T-helper 1 cell treated with Interleukin-12 subunit alpha and Interleukin-12 subunit beta and Interleukin-4 antibody, amounts not matched to agents 30 μg/mL and 1 μg/mL, for 36 hours (primary cell): ENCODE results near the gene CAMTA1.
A peak's percentile ranks its signal among the peaks of the same experiment; 100 is the strongest.

ENCODE experiments used
- H3K27ac Mint-ChIP-seq: one replicate; pipeline ENCODE4 v1.8.0; 2021; ENCODE audit warnings: mild to moderate bottlenecking, mixed read lengths
- H3K27me3 Mint-ChIP-seq: one replicate; pipeline ENCODE4 v1.8.0; 2021; ENCODE audit warnings: low read depth, mixed read lengths
- H3K36me3 Mint-ChIP-seq: one replicate; pipeline ENCODE4 v1.8.0; 2021; ENCODE audit warnings: low read depth, mixed read lengths
- H3K4me1 Mint-ChIP-seq: one replicate; pipeline ENCODE4 v1.8.0; 2021; ENCODE audit warnings: low read depth, mixed read lengths
- H3K4me3 Mint-ChIP-seq: one replicate; pipeline ENCODE4 v1.8.0; 2021; ENCODE audit warnings: mild to moderate bottlenecking, moderate library complexity, mixed read lengths
- H3K9me3 Mint-ChIP-seq: one replicate; pipeline ENCODE4 v1.8.0; 2021; ENCODE audit warnings: mixed read lengths

The CAMTA1 gene

GRCh38 chr1:6771441-6771769 is 13.8 kb upstream of the CAMTA1 start:
- Mint-ChIP-seq H3K27ac (no peak overlapping the region), H3K4me3 (no peak overlapping the region), H3K27me3 (peaks cover 9% of the 10 kb centered on the region), H3K36me3 (no peaks in the 10 kb centered on the region), H3K4me1 (no peaks in the 10 kb centered on the region), H3K9me3 (no peaks in the 10 kb centered on the region)

GRCh38 chr1:6774381-6774780 is 10.9 kb upstream of the CAMTA1 start:
- Mint-ChIP-seq H3K4me3 (no peak overlapping the region), H3K4me1 (peaks cover 5% of the 10 kb centered on the region), H3K27ac (no peak overlapping the region), H3K27me3 (peaks cover 9% of the 10 kb centered on the region), H3K9me3 (peaks cover 5% of the 10 kb centered on the region), H3K36me3 (no peaks in the 10 kb centered on the region)

GRCh38 chr1:6775261-6776043 is 9.8 kb upstream of the CAMTA1 start:
- Mint-ChIP-seq H3K4me3 (no peak overlapping the region), H3K9me3 (peaks cover 5% of the 10 kb centered on the region), H3K27me3 (peaks cover 9% of the 10 kb centered on the region), H3K4me1 (peaks cover 5% of the 10 kb centered on the region), H3K27ac (no peak overlapping the region), H3K36me3 (no peaks in the 10 kb centered on the region)

GRCh38 chr1:6776389-6776788 is 8.9 kb upstream of the CAMTA1 start:
- H3K27ac Mint-ChIP-seq = no peak overlapping the region

GRCh38 chr1:6776895-6777294 is 8.4 kb upstream of the CAMTA1 start:
- Mint-ChIP-seq H3K9me3 (peaks cover 5% of the 10 kb centered on the region), H3K36me3 (no peaks in the 10 kb centered on the region), H3K27ac (no peak overlapping the region), H3K27me3 (peaks cover 9% of the 10 kb centered on the region), H3K4me1 (peaks cover 5% of the 10 kb centered on the region), H3K4me3 (no peak overlapping the region)

More at GRCh38 chr1:6776389-6776788, 8.9 kb upstream of the CAMTA1 start:
- Mint-ChIP-seq H3K4me1 (peaks cover 5% of the 10 kb centered on the region), H3K9me3 (peaks cover 5% of the 10 kb centered on the region), H3K36me3 (no peaks in the 10 kb centered on the region), H3K4me3 (no peak overlapping the region), H3K27me3 (peaks cover 9% of the 10 kb centered on the region)

DNA sequence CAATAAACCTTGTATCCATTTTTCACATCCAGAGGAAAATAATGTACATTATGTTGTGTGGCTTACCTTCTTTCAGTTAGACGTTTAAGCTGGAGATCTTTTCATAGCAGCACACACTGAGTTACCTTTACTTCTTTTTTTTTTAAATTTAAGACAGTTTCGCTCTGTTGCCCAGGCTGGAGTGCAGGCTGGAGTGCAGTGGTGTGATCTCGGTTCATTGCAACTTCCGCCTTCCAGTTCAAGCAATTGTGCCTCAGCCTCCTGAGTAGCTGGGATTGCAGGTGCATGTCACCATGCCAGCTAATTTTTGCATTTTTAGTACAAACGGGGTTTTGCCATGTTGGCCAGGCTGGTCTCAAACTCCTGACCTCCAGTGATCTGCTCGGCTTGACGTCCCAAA is 7.4 kb upstream of the CAMTA1 start:
- Mint-ChIP-seq H3K4me3 (no peak overlapping the region), H3K4me1 (peaks cover 5% of the 10 kb centered on the region), H3K36me3 (no peaks in the 10 kb centered on the region), H3K9me3 (peaks cover 5% of the 10 kb centered on the region), H3K27ac (no peak overlapping the region), H3K27me3 (peaks cover 9% of the 10 kb centered on the region)

- H3K9me3 Mint-ChIP-seq = peaks cover 5% of the 10 kb centered on the region
- peaks cover 13% of the 10 kb centered on the region for H3K4me1 Mint-ChIP-seq
- no peaks in the 10 kb centered on the region for H3K36me3 Mint-ChIP-seq
- peaks cover 3% of the 10 kb centered on the region for H3K27me3 Mint-ChIP-seq
- H3K27ac Mint-ChIP-seq = no peak overlapping the region
- H3K4me3 Mint-ChIP-seq = no peak overlapping the region
These were observed 6.0 kb upstream of the CAMTA1 start for GRCh38 chr1:6779089-6779805.

- H3K9me3 Mint-ChIP-seq = peaks cover 2% of the 10 kb centered on the region
- peaks cover 20% of the 10 kb centered on the region for H3K4me1 Mint-ChIP-seq
- no peak overlapping the region for H3K27ac Mint-ChIP-seq
- H3K27me3 Mint-ChIP-seq = peaks cover 3% of the 10 kb centered on the region
- no peak overlapping the region for H3K4me3 Mint-ChIP-seq
- H3K36me3 Mint-ChIP-seq = no peaks in the 10 kb centered on the region
These were observed 3.1 kb upstream of the CAMTA1 start for GRCh38 chr1:6782151-6782550.

DNA sequence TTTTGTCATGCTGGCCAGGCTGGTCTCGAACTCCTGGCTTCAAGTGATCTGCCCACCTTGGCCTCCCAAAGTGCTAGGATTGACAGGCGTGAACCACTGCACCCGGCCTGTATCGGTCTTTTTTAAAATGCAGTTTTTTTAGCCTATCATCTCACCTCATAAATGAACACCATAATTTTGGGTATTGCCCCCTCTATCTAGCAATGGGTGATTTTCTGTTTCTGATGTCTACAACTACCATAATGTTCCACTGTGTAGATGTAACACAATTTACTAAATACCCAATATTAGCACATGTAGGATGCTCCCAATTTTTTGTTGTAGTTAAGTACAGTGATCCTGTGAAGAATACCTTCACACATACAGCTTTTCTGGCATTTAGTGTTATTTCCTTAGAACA is 2.0 kb upstream of the CAMTA1 start:
- H3K4me1 Mint-ChIP-seq = peaks cover 25% of the 10 kb centered on the region
- no peaks in the 10 kb centered on the region for H3K9me3 Mint-ChIP-seq
- H3K36me3 Mint-ChIP-seq = peaks cover 9% of the 10 kb centered on the region
- H3K27ac Mint-ChIP-seq = no peak overlapping the region
- H3K4me3 Mint-ChIP-seq = peak overlapping the region; percentile 83
- H3K27me3 Mint-ChIP-seq = no peaks in the 10 kb centered on the region

DNA sequence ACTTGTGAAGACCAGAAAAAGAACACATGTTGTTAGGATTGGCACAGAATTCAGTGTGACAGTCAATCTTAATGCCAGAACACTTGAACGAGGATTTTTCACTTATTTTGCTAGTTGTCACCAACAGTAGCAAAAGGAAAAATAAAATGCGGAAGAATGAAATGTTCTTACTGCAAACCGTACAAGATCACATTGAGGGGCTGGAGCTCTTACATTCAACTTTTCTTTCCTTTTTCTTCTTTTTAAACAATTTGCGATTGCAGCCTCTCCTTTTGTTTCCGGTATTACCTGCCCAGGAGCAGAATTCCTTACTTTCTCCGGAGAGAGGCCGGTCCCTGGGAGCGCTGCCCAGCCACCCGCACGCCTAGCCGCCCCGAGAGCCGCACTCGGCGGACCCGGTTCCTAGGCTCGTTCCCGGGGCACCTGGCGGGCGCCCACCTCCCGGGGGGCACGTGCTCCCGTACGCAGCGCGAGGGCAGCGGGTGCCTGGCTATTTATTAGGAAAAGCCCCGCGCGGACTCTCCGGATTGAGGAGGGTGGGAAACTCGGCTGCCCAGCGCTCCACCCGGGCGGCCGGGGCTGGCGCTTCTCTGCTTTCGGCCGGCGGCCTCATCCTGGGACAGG is 1.2 kb upstream of the CAMTA1 start:
- peak overlapping the region; percentile 83 for H3K4me3 Mint-ChIP-seq
- peak overlapping the region; percentile 84 for H3K27ac Mint-ChIP-seq
- H3K27me3 Mint-ChIP-seq = no peaks in the 10 kb centered on the region
- H3K36me3 Mint-ChIP-seq = peaks cover 14% of the 10 kb centered on the region
- peaks cover 33% of the 10 kb centered on the region for H3K4me1 Mint-ChIP-seq
- H3K9me3 Mint-ChIP-seq = no peaks in the 10 kb centered on the region

DNA sequence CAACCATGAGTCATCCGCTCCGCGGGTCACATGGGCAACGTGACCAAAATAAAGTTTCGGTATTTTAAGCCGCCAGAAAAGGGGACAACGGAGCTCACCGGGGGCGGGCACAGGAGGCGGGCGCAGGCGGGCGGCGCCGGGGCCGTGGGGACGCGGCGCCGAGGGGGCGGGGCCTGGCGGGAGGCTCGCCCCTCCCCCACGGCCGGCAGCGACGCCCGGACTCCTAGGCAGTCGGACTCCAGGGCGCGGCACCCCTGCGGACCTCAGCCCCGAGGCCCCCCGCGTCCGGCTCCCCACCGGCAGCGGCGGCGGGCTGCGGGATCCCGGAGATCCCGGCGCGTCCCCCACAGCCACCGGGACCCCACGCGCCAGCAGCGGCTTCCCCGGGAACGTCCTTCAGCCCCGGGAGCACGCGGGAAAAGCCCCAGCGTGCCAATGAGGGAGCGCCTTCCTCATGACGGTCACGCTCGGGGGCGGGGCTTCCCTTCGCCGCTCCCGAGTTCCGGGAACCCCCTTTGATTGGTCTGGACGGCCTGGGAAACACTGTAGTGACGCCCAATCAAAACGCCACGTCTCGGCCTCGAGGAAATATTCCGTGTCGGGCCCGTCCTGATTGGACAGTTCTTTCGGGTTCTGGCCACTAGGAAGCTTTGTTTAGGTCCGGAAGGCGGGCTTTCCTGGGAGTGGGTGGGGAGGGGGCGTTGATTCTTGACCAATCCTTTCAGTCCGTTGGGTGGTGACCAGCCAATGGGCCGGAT is 515 bp upstream of the CAMTA1 start:
- Mint-ChIP-seq H3K4me3 (peak overlapping the region; percentile 87), H3K9me3 (no peaks in the 10 kb centered on the region), H3K36me3 (peaks cover 14% of the 10 kb centered on the region), H3K4me1 (peaks cover 37% of the 10 kb centered on the region), H3K27ac (peak overlapping the region; percentile 89), H3K27me3 (no peaks in the 10 kb centered on the region)

DNA sequence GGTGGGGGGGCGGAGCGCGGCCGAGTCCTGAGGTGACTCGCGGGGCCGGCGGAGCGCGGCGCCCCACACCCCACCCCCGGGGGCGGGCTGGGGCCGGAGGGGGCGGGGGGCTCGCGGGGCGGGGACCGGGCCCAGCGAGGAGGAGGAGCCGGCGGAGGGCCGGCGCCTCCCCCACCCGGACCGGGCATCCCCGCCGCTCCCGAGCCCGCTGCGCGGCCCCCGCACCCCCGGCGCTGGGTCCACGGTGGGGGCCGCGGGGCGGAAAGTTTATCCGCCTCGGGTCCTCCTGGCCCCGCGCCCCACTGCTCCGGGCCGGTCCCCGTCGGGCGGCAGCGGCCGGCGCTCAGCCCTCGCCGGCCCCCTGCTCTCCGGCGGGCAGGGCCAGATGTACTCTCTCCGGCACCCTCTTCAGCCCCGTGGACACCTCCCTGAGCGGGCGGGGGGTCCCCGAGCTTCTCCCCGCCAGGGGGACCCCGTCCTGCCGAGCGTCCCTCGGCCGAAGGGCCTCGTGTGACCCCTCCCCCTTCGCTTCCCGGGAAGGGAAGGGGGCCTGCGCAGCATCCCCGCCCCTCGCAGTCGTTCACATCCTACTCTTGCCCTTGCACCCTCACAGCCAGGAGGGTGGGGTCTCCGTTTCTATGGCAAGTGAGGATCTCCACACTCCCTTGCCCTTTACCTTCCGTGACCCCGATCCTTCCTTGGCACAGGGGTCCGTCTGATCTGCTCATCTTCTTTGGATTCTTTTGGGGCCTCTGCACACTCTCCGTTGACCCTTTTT is 663 bp downstream of the CAMTA1 start:
- H3K4me1 Mint-ChIP-seq = peaks cover 40% of the 10 kb centered on the region
- H3K27ac Mint-ChIP-seq = peak overlapping the region; percentile 95
- H3K36me3 Mint-ChIP-seq = peaks cover 14% of the 10 kb centered on the region
- peak overlapping the region; percentile 97 for H3K4me3 Mint-ChIP-seq
- no peaks in the 10 kb centered on the region for H3K9me3 Mint-ChIP-seq
- H3K27me3 Mint-ChIP-seq = no peaks in the 10 kb centered on the region

GRCh38 chr1:6788946-6789345 is 3.7 kb downstream of the CAMTA1 start:
- H3K27ac Mint-ChIP-seq = no peak overlapping the region
- H3K4me3 Mint-ChIP-seq = peak overlapping the region; percentile 25
- peaks cover 21% of the 10 kb centered on the region for H3K36me3 Mint-ChIP-seq
- H3K4me1 Mint-ChIP-seq = peaks cover 36% of the 10 kb centered on the region
- H3K27me3 Mint-ChIP-seq = no peaks in the 10 kb centered on the region
- H3K9me3 Mint-ChIP-seq = no peaks in the 10 kb centered on the region

DNA sequence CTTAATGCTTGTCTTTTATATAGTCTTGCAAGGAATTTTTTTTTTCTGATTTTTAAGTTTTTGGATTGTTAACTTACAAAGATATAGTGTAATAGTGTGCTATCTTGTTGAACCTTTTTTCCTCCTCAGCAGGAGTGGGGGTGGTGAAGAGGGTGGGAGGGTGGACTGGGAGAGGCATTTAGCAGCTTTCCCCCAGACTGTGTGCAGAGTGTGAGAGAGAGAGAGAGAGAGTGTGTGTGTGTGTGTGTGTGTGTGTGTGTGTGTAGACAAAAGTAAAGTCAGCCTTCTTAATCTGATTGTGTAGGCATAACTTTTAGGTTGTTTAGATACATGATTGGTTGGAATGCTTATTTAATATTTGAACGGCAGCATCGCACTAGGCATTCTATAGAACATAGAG is 4.9 kb downstream of the CAMTA1 start:
- Mint-ChIP-seq H3K4me3 (no peak overlapping the region), H3K4me1 (peaks cover 39% of the 10 kb centered on the region), H3K27ac (no peak overlapping the region), H3K9me3 (no peaks in the 10 kb centered on the region), H3K27me3 (no peaks in the 10 kb centered on the region), H3K36me3 (peaks cover 21% of the 10 kb centered on the region)
